Panc1 (cell line): ENCODE data around the gene CEBPE. TPM values are rescaled to one million over a fixed set of nuclear protein-coding genes. Genes with fewer than 3 reads are reported as not detected.

Source experiments
- ATAC-seq: fragments of 200-7000 bp; cut with Tn5 transposase; 2 replicates; pipeline ENCODE4 v1.9.1; 2020; ENCODE audit warnings: mild to moderate bottlenecking, moderate library complexity
- BruUV-seq: library from RNA; stranded (reverse); fragments of 400-500 nt; replicated peaks from 2 replicates; lab custom pipeline; 2021; lab: Mats Ljungman, UMichigan
- CTCF ChIA-PET: fragments of 300-600 bp; sonication (Branson Sonifier 250); formaldehyde crosslinking; loops from one replicate; lab custom pipeline; 2022; ENCODE audit warnings: antibody characterized with exemption; lab: Charles Lee
- POLR2A ChIA-PET: fragments of 300-600 bp; sonication (Branson Sonifier 250); formaldehyde crosslinking; loops from one replicate; lab custom pipeline; 2022; ENCODE audit warnings: antibody characterized with exemption; lab: Charles Lee
- DNase-seq: peaks from one replicate; pipeline ENCODE4 v3.0.0-alpha.2; 2010; ENCODE audit warnings: low read depth, low spot score
- H3K27ac ChIP-seq: 2 replicates; pipeline ENCODE4 v1.5.1; 2011; ENCODE audit warnings: mild to moderate bottlenecking, low read length, inconsistent platforms
- H3K27me3 ChIP-seq: fragments of 200-500 bp; sonication (Bioruptor generic); 2 replicates; pipeline ENCODE4 v1.6.0; 2014; ENCODE audit warnings: low read length, inconsistent platforms; ENCODE audit not compliant: control insufficient read depth, insufficient read depth
- H3K36me3 ChIP-seq: fragments of 200-500 bp; sonication (Bioruptor generic); 2 replicates; pipeline ENCODE4 v1.5.1; 2014; ENCODE audit warnings: inconsistent platforms, mild to moderate bottlenecking, low read length, moderate library complexity; ENCODE audit not compliant: control insufficient read depth, insufficient read depth
- H3K4me1 ChIP-seq: 2 replicates; pipeline ENCODE4 v1.5.1; 2011; ENCODE audit warnings: inconsistent platforms, mild to moderate bottlenecking, low read length, moderate library complexity; ENCODE audit not compliant: control insufficient read depth, insufficient read depth
- H3K4me3 ChIP-seq, 2 experiments: 2 replicates each; pipeline ENCODE4 v1.5.1; 2011 to 2012; ENCODE audit warnings: low read depth in 2 of 2, low read length in 2 of 2, mild to moderate bottlenecking in 2 of 2, inconsistent platforms in 1 of 2, moderate library complexity in 1 of 2
- H3K9me3 ChIP-seq: fragments of 200-500 bp; sonication (Bioruptor generic); 2 replicates; pipeline ENCODE4 v1.5.1; 2014; ENCODE audit warnings: low read depth, mild to moderate bottlenecking, inconsistent platforms, low read length, moderate library complexity; ENCODE audit not compliant: control insufficient read depth, insufficient read depth
- POLR2AphosphoS5 ChIP-seq: IDR thresholded peaks from 2 replicates; pipeline ENCODE4 v1.6.1; 2012; ENCODE audit warnings: mild to moderate bottlenecking, low read depth, low read length, moderate library complexity
- REST ChIP-seq, 2 experiments: IDR thresholded peaks; 2 replicates each; pipeline ENCODE4 v1.6.1; 2011 to 2012; ENCODE audit warnings: low read depth in 2 of 2, control low read depth in 1 of 2, low read length in 1 of 2, mild to moderate bottlenecking in 1 of 2, moderate library complexity in 1 of 2; ENCODE audit not compliant: insufficient read depth in 1 of 2
- SIN3A ChIP-seq: IDR thresholded peaks from 2 replicates; pipeline ENCODE4 v1.6.1; 2012; ENCODE audit warnings: low read depth, mild to moderate bottlenecking, low read length, moderate library complexity, borderline replicate concordance; ENCODE audit not compliant: insufficient read depth
- TCF7L2 ChIP-seq: IDR thresholded peaks from 2 replicates; pipeline ENCODE4 v1.6.1; 2011; ENCODE audit warnings: mild to moderate bottlenecking, low read depth, low read length, inconsistent platforms
- in situ Hi-C: cut with HindIII; loops from 2 replicates; pipeline ENCODE4 v1.10.0; 2016; ENCODE audit warnings: low sequenced_read_pairs, low pct_unique_long_range_greater_than_20kb
- intact Hi-C: fragments of 100-400 bp; cut with micrococcal nuclease; formaldehyde crosslinking; loops from one replicate; pipeline ENCODE4 v1.10.0; 2022; ENCODE audit not compliant: unreplicated experiment
- total RNA-seq: library from RNA; stranded (reverse); gene quantifications from one replicate; pipeline ENCODE4 v1.2.1, GENCODE V29; 2021; ENCODE audit not compliant: unreplicated experiment
- TF ChIP-seq, protein P1 (sequence below): fragments of 450-650 bp; IDR thresholded peaks from 2 replicates; pipeline ENCODE4 v1.5.1; 2017; ENCODE audit warnings: mild to moderate bottlenecking

Gene CEBPE
- total RNA-seq, 1 experiment from 2014 or later, result not detected

DNA sequence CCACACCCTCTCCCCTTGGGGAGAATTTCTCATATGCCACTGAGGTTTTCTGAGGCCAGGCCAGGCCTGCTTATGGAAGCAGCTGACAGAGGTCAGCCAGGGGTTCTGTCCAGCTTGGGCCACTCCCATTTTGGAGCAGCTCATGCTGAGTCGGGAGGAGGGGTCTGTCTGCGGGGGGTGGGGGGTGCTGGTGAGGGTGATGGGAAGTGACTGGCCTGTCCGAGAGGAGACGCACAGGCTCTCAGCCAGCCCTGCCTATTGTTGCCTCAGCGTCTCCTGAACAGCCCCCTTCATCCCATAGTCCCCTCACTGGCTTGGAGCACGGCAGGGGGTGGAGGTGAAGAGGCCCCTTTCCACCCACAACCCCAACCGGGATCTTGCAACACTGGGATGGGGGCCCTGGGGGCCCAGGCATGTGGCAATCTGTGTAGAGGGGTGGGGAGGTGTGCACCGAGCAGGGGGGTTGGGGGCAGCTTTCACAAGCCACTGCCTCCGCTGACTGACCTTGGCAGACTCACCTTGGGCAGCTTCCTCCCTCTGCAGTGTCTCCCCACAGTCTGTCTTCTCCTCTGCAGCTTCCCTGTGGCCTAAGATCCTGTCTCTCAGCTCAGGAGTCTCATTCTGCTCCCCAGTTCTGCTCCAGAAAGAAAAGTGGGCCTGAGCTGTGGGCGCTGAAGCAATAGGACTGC is 5.5 kb downstream of the CEBPE start:
- CTCF ChIA-PET, result interaction anchor here (0.7 kb wide), 1 partner anchor 47 kb away, joined by 3 read pairs; no protein-coding TSS in a partner anchor
- DNase-seq (no peak), ATAC-seq (no peak)
- in situ Hi-C loops (no loop called here), intact Hi-C loops (no loop called here)
- no peaks in the 10 kb centered on the region for H3K9me3 ChIP-seq
- H3K27me3 ChIP-seq, result no peaks in the 10 kb centered on the region; the same call in 1 of the 2 replicates
- POLR2A ChIA-PET, result no interaction called here
- BruUV-seq, result no TSS peak
- H3K27ac ChIP-seq, result no peak overlapping the region
- no peak overlapping the region for H3K4me3 ChIP-seq
- H3K4me1 ChIP-seq, result no peaks in the 10 kb centered on the region
- no peak for TF ChIP-seq TCF7L2
- no peak for TF ChIP-seq POLR2AphosphoS5
- TF ChIP-seq SIN3A, result no peak
- no peak for TF ChIP-seq REST (IDR thresholded peaks at IDR 0.05; ENCODE audit: insufficient read depth in 1 of 2, low read depth in 2 of 2, low read length in 1 of 2)
- TF ChIP-seq, protein P1, sequence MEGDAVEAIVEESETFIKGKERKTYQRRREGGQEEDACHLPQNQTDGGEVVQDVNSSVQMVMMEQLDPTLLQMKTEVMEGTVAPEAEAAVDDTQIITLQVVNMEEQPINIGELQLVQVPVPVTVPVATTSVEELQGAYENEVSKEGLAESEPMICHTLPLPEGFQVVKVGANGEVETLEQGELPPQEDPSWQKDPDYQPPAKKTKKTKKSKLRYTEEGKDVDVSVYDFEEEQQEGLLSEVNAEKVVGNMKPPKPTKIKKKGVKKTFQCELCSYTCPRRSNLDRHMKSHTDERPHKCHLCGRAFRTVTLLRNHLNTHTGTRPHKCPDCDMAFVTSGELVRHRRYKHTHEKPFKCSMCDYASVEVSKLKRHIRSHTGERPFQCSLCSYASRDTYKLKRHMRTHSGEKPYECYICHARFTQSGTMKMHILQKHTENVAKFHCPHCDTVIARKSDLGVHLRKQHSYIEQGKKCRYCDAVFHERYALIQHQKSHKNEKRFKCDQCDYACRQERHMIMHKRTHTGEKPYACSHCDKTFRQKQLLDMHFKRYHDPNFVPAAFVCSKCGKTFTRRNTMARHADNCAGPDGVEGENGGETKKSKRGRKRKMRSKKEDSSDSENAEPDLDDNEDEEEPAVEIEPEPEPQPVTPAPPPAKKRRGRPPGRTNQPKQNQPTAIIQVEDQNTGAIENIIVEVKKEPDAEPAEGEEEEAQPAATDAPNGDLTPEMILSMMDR, result no peak
- H3K36me3 ChIP-seq, result no peaks in the 10 kb centered on the region

DNA sequence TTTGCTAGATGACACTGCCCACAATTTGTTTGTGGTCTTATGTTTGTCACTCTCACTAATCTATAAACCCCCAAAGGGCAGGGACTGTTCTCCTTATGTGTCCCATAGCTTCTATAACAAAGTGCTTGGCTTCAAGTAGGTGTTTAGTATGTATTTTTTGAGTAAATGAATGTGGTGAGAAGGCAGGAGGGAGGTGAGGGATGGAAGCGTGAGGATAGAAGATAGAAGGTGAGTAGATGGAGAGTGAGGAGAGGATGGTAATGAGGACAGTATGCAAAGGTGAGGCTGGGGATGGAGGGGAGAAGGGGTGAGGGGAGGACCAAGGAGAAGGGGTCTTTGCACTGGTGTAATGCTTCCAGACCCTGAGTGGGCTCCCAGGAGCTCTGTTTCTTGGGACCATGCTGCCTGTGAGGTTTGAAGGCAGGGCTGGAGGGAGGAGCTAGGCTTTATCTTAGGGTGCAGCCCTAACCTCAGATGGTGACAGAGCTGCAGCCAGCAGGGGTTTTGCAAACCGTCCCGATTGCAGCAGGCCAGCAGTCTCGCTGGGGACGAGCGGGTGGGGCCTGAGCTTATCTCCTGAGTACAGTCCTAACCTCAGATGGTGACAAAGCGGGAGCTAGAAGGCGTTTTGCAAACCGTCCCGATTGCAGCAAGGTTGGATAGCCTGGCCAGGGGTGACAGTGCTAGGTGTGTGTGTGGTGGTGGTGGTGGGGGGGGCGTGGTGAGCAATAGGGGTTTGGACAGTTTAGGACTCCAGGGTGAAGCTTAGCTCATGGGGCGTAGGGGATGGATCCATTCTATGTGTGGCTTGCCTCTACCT is 6.5 kb downstream of the CEBPE start:
- in situ Hi-C loops (no loop called here), intact Hi-C loops (no loop called here)
- Histone ChIP-seq H3K4me3 (no peak overlapping the region), H3K4me1 (no peaks in the 10 kb centered on the region), H3K9me3 (no peaks in the 10 kb centered on the region), H3K27ac (no peak overlapping the region), H3K36me3 (no peaks in the 10 kb centered on the region), H3K27me3 (no peaks in the 10 kb centered on the region; the same call in 1 of the 2 replicates)
- POLR2A ChIA-PET, result interaction anchor here (0.7 kb wide), 1 partner anchor 82 kb away, joined by 14 read pairs; no protein-coding TSS in a partner anchor
- TF ChIP-seq POLR2AphosphoS5 (no peak), REST (IDR thresholded peaks at IDR 0.05; ENCODE audit: insufficient read depth in 1 of 2, low read depth in 2 of 2, low read length in 1 of 2) (no peak), SIN3A (no peak), TCF7L2 (no peak)
- DNase-seq, result no peak
- no peak for ATAC-seq
- BruUV-seq, result no TSS peak
- CTCF ChIA-PET, result interaction anchor here (0.7 kb wide), 3 partner anchors 36 to 118 kb away, joined by 3 to 5 read pairs (median 5); no protein-coding TSS in a partner anchor
